ENCODE measurements around the gene PAFAH1B2.
"Not testable (repeated sequence)": the region's sequence is repeated elsewhere in the genome, so short reads cannot be mapped to it uniquely, and the experiment has no call there.

The PAFAH1B2 gene

DNA sequence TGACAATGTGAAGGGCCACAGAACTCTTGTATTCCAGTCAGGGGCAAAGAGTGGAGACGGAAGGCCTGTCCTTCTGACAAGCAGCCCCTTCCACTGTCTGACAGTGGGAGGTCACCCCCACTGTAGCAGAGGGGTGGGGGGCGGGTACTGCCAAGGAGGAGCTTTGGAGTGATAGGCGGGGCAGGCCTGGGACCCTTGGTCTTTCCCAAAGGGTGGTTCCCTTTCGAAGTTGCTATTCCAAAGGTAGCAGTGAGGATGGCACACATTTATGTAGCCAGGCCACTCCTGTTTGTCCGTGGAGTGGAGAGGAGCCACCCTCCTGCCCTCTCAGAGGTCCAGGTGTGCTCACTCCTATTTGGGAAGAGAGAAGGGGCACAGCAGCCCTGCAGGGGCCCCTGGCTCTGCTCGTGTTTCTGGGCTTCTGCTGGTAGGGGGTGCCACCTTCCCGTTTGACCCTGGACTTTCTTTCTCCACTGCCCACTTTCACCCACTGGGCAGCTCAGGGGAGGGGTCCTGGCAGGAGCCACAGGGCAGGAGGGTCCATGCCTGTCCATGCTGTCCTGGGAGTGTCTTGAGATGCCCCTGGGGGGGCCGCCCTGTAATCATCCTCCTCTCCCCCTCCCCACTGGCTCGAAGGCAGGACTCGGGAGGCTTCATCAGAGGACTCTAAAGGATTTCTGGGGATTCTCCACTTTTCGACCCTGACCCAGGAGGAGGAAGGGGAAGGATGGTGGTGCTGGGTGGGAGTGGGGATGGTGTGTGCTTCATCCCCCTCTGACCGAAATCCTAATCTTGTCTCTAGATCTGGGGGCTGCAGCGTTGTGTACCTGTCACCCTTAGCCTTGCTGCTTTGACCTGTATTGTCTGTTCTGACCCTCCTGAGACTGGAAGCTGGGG is 56.1 kb downstream of the PAFAH1B2 start:
- Mint-ChIP-seq H3K4me3 (peak overlapping the region in 1 of 2 donors; percentile 30), H3K9me3 (no peaks in the 10 kb centered on the region), H3K27ac (peak overlapping the region; percentile 16 to 81), H3K4me1 (peaks cover 24% of the 10 kb centered on the region), H3K27me3 (no peaks in the 10 kb centered on the region)
- ATAC-seq: no peak
- DNase-seq: no peak

DNA sequence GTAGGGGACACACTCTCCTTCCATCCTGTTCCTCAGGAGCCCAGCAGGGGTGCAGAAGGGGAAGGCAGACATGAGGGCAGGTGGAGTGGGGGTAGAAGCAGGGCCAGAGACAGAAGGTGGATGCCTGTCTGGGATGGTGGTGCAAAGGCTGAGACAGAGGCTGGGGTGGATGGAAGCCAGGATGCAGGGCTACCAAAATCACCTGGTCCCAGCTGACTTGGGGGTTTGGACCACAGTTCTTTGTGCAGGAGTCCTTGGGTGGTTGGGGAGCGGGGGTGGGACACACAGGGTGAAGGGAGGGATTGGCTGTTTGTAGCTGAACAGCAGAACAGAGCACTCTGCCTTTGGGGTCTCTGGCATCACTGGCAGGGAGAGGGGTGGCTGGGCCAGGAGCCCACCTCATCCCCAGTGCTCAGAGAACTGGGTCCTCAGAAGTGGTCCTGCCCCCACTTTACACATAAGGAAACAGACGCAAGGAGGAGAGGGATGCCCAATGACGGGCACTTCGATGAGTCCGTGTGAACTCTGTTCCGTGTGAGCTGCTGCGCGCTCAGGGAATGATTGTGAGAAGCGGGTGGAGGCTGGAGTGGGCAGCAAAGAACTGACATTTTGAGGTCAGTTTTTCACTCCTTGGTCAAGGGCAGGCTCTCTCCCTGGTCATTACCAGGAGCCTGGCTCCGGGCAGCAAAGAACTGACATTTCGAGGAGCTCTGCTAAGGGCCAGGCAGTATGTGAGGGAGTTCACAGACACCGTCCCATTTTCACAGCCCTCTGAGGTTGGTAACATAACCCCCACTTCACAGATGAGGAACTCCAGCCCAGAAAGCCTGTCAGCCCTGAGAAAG is 56.9 kb downstream of the PAFAH1B2 start:
- DNase-seq (no peak), ATAC-seq (no peak)
- Mint-ChIP-seq H3K27ac (peak overlapping the region in 1 of 2 donors; percentile 74), H3K4me1 (peaks cover 15% of the 10 kb centered on the region), H3K4me3 (peak overlapping the region in 1 of 2 donors; percentile 30), H3K9me3 (no peaks in the 10 kb centered on the region), H3K27me3 (no peaks in the 10 kb centered on the region)

DNA sequence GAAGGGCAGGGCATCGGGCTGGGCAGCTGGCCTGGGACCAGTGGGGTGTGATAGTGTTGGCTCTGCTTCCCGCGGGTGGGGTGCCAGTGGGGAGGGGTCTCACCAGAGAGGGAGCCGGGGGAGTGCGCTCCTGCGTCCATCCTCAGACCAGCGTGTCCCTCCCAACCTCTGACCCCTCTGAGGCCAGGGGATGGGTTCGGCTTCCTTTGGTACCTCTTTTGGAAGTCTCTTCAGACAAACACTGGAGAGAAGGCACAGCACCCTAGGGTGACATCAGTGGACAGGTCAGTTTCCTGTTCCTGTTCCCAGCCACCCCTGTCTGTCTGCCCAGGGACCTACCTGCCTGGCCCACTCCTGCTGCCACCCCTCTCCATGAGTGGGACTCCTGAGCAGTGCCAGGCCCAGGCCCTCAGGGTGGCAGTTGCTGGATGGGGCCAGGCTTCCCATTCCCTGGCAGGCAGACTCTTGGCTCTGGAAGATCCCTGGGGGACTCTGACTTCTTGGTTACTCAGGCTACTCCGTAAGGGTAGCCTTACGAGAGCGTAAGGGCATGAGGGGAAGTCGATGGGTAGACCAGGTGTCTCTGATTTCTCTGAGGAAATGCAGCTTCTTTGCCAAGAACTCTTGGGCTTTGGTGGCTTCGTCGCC is 57.7 kb downstream of the PAFAH1B2 start:
- Mint-ChIP-seq H3K4me1 (peaks cover 11% of the 10 kb centered on the region), H3K27ac (peak overlapping the region in 1 of 2 donors; percentile 42), H3K27me3 (no peaks in the 10 kb centered on the region), H3K9me3 (no peaks in the 10 kb centered on the region), H3K4me3 (no peak overlapping the region)
- ATAC-seq: no peak
- no peak for DNase-seq

DNA sequence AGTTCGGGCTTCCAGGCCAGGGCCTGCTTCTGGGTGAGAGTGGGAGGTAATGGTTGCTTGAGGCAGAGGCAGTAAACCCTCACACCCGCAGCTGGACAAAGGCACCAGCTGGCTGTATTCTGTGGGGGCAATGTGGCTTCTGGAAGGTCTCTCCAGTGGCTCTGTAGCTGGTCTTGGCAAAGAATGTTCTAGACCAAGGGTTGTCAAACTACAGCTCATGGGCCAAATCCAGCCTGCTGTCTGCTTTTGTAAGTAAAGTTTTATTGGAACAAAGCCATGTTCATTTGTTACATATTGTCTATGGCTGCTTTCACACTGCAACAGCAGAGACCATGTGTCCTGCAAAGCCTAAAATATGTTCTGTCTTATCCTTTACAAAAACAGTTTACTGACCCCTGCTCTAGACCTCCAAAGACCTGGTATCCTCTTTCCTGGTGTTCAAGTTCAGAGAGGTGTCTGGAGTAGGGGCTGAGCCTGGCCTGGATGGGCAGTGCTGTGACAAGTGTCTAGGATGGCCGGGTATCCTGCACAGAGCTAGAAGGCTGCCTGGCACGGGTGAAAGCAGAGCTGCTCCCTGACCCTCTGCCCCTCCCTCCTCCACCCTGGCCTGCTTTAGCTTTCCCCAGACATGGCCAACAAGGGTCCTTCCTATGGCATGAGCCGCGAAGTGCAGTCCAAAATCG is 58.4 kb downstream of the PAFAH1B2 start:
- peak overlapping the region in 1 of 2 donors; percentile 54 for H3K27ac Mint-ChIP-seq
- no peaks in the 10 kb centered on the region for H3K9me3 Mint-ChIP-seq
- no peaks in the 10 kb centered on the region for H3K27me3 Mint-ChIP-seq
- DNase-seq (no peak), ATAC-seq (no peak)
- peaks cover 11% of the 10 kb centered on the region for H3K4me1 Mint-ChIP-seq
- no peak overlapping the region for H3K4me3 Mint-ChIP-seq

DNA sequence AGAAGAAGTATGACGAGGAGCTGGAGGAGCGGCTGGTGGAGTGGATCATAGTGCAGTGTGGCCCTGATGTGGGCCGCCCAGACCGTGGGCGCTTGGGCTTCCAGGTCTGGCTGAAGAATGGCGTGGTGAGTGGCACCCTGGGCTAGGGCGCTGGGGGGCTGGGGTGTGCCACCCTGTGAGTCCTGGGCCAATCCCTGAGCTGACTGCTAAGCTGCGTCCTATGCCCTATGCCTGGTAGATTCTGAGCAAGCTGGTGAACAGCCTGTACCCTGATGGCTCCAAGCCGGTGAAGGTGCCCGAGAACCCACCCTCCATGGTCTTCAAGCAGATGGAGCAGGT is 59.0 kb downstream of the PAFAH1B2 start:
- no peaks in the 10 kb centered on the region for H3K27me3 Mint-ChIP-seq
- H3K4me1 Mint-ChIP-seq: peaks cover 11% of the 10 kb centered on the region
- ATAC-seq (peak; percentile 10), DNase-seq (no peak)
- no peak overlapping the region for H3K4me3 Mint-ChIP-seq
- H3K9me3 Mint-ChIP-seq: no peaks in the 10 kb centered on the region
- peak overlapping the region in 1 of 2 donors; percentile 37 for H3K27ac Mint-ChIP-seq

DNA sequence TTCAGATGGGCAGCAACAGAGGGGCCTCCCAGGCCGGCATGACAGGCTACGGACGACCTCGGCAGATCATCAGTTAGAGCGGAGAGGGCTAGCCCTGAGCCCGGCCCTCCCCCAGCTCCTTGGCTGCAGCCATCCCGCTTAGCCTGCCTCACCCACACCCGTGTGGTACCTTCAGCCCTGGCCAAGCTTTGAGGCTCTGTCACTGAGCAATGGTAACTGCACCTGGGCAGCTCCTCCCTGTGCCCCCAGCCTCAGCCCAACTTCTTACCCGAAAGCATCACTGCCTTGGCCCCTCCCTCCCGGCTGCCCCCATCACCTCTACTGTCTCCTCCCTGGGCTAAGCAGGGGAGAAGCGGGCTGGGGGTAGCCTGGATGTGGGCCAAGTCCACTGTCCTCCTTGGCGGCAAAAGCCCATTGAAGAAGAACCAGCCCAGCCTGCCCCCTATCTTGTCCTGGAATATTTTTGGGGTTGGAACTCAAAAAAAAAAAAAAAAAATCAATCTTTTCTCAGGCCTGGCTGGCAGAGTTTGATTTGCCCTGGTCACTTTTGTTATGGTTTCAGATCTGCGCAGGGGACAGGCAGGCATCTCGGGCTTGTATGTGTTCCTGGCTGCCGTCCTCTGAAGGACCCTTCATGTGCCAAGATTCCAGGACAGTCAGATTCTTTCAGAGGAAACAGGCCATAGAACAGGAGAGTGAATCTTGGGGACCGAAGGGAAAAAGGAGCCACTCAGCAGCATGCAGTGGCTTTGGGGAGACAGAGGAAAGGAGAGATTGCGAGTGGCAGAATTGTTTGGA is 60.4 kb downstream of the PAFAH1B2 start:
- peak overlapping the region in 1 of 2 donors; percentile 37 for H3K27ac Mint-ChIP-seq
- no peak for ATAC-seq
- no peak overlapping the region for H3K4me3 Mint-ChIP-seq
- peaks cover 11% of the 10 kb centered on the region for H3K4me1 Mint-ChIP-seq
- no peak for DNase-seq
- H3K27me3 Mint-ChIP-seq: no peaks in the 10 kb centered on the region
- no peaks in the 10 kb centered on the region for H3K9me3 Mint-ChIP-seq

DNA sequence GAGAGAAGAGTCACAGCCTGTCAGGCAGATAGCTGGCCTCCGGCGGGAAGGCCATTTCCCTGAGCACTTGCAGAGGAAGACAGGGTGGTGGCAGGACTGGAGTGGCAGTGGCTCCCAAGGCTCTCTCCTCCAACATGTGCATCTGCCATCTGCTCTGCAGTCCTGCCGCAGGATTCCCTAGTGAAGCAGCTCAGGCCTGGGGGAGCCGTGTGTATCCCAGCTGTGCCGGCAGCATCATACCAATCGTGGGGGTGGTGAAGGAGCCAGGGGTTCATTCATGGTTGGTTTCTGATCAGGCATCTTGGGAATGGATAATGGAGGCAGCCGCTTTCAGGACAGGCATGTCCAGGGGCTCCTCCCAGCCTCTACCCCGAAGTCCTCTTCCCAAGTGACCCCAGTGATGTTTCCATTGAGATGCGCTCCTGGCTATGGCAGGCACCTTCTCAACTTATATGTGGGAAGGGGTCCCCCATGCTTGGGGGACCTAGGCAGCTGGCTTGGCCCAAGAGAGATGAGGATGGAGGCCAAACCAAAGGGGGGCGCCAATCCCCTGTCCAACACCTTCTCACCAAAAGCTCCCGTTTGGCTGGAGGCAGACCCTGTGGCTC is 61.2 kb downstream of the PAFAH1B2 start:
- DNase-seq: no peak
- Mint-ChIP-seq H3K4me3 (no peak overlapping the region), H3K4me1 (peaks cover 11% of the 10 kb centered on the region), H3K27ac (peak overlapping the region in 1 of 2 donors; percentile 48), H3K27me3 (no peaks in the 10 kb centered on the region), H3K9me3 (no peaks in the 10 kb centered on the region)
- no peak for ATAC-seq

DNA sequence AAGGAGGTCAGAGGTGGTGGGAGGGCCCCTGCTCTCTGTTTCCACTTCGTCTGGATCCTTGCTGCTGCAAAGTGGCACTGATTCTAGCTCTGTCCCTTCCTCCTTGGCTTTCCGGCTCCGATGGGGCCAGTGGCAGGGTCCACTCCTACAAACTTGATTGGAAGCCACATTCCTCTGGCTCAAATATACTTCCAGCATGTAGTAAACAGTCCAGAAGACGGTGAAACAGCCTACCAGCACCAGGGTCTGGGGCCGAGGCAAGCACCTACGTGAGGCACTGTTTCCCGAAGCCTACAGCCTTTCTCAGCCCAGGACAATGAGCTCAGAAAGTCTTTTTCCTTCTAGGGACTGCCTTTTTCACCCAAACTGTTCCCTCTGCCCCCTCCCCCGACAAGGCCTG is 62.0 kb downstream of the PAFAH1B2 start:
- not testable (repeated sequence) for DNase-seq, H3K27ac Mint-ChIP-seq, H3K4me1 Mint-ChIP-seq, H3K27me3 Mint-ChIP-seq, ATAC-seq, H3K4me3 Mint-ChIP-seq, H3K9me3 Mint-ChIP-seq

DNA sequence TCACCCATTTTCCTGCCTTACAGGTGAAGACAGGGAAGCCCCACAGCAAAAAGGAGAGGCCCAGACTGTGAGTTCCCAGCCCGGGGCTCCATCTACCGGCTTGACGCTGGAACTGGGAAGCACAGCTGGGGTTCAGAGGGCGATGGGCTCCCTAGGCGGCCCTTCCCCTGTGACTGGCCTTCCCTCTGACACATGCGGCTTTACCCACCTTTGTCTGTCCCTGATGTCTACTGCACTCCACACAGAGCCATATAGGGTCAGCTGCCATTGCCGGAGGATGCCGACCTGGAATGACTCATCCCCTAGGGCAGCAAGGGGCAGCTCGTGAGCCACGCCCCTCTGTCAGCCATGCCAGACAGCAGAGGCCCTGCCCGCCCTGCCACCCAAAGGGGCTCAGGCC is 62.8 kb downstream of the PAFAH1B2 start:
- H3K4me3 Mint-ChIP-seq, H3K9me3 Mint-ChIP-seq, H3K4me1 Mint-ChIP-seq, H3K27me3 Mint-ChIP-seq, H3K27ac Mint-ChIP-seq, DNase-seq, ATAC-seq: not testable (repeated sequence)

DNA sequence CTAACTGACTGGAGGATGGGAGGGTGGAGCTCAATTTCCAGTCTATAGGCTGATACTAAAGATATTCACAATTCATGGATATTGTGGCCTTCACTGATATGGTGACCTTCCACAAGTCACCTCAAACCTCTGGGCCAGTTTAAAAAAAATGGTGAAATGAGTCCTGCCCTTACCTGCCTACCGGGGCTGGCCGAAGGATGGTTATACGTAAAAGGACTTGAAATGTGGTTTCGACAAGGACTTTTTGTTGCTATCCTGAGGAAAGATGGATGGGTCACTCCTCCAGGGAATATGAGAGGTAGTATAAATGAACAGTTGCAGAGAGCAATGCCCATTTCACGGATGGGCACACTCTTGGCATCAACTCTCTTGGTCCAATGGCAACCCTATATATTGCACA is 63.4 kb downstream of the PAFAH1B2 start:
- not testable (repeated sequence) for H3K27ac Mint-ChIP-seq, H3K4me1 Mint-ChIP-seq, H3K9me3 Mint-ChIP-seq, H3K4me3 Mint-ChIP-seq, DNase-seq, H3K27me3 Mint-ChIP-seq, ATAC-seq

DNA sequence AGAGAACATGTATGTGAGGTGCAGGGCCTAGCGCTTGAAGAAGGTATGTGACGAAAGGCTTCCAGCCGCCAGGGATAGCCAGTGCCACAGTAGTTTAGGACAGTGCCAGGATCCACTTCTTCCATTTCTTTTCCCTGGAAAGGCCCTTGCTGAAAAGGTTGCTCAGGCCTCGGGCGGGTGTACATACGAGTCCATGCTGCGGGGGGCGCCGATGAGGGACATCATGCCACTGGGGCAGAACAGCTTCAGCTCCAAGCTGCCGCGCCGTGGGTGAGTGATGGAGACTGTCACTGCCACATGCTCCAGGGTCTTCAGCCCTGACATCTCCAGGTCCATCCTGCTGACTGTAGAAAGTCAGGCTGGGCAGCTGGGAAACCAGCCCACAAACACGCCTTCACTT is 64.6 kb downstream of the PAFAH1B2 start:
- not testable (repeated sequence) for H3K4me3 Mint-ChIP-seq, H3K9me3 Mint-ChIP-seq, DNase-seq, ATAC-seq, H3K4me1 Mint-ChIP-seq, H3K27me3 Mint-ChIP-seq
- H3K27ac Mint-ChIP-seq: peak overlapping the region in 1 of 2 donors; percentile 23

DNA sequence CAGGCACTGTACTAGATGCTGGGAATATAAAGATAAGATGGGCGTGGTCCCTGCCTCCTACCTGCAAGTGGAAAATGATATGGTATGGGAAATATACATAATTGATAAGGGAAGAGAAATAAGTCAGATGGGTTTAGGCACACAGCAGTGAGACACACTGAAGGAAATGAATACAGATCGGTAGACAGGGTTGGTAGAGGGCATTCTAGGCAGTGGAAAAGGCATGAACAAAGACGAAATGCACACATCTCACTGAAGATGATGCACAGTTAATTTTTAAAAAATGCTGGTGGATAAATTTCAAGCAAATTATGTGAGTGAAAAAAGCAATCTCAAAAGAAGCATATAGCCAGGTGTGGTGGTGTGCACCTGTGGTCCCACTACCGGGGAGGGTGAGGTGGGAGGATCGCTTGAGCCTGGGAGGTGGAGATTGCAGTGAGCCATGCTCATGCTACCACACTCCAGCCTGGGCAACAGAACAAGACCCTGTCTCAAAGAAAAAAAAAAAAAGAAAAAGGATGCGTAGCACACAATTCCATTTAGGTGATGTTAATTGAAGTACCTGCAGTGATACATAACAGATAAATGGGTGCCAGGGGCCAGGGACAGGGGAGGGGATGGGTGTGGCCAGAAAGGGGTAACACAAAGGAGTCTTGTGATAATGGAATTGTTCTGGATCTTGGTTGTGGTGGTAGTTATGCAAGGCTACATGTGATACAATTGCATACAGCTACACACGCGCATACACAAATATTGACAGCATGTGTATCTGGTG is 65.5 kb downstream of the PAFAH1B2 start:
- ATAC-seq, H3K27me3 Mint-ChIP-seq, H3K27ac Mint-ChIP-seq, H3K9me3 Mint-ChIP-seq, H3K4me1 Mint-ChIP-seq, H3K4me3 Mint-ChIP-seq, DNase-seq: not testable (repeated sequence)

DNA sequence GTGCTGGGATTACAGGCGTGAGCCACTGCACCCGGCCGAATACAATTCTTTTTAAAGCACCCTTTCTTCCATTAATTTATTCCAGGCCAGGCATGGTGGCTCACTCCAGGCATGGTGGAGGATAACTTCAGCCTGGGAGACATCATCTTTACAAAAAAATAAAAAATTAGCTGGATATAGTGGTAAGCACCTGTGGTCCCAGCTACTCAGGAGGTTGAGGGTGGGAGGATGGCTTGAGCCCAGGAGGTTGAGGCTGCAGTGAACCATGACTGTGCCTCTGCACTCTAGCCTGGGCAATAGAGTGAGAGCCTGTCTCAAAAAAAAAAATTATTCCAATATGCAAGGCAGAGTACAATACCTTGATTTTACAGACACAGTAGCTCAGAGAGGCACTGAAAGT is 66.5 kb downstream of the PAFAH1B2 start:
- H3K27me3 Mint-ChIP-seq: no peaks in the 10 kb centered on the region
- H3K4me1 Mint-ChIP-seq: no peaks in the 10 kb centered on the region
- no peak overlapping the region for H3K4me3 Mint-ChIP-seq
- H3K9me3 Mint-ChIP-seq: no peaks in the 10 kb centered on the region
- DNase-seq (no peak), ATAC-seq (no peak)
- H3K27ac Mint-ChIP-seq: no peak overlapping the region

Data from stimulated activated naive CD8-positive, alpha-beta T cell treated with anti-CD3 and anti-CD28 coated beads, Interleukin-15, amount 100 ng/mL, for 72 hours (primary cell).